Measurements from ENCODE around the gene KRCC1.

DNA sequence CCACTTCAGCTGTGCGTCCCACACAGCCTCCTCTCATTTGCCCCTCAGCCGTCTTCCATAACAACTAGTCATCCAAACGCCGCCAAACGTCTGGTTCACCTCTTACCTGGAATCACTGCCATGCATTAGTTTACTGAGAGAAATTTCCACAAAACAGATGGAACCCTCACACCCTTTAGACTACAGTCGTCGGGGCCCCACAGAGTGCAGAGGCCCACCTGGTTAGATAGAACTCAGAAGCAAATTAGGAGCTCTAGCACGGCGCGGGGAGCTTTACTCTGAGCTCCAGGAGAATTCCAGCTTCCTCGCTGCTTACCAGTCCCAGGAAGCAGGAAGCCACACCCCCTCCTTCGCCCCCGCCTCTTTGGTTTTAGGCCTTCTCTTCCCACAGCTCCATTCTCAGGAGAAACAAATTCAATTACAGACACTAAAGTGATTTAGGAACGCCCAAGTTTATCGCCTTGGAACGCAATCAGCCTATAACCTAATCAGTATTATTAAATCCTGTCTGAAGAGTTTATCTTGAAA, 48.6 kb downstream of the KRCC1 start:
- TF ChIP-seq, protein P1, sequence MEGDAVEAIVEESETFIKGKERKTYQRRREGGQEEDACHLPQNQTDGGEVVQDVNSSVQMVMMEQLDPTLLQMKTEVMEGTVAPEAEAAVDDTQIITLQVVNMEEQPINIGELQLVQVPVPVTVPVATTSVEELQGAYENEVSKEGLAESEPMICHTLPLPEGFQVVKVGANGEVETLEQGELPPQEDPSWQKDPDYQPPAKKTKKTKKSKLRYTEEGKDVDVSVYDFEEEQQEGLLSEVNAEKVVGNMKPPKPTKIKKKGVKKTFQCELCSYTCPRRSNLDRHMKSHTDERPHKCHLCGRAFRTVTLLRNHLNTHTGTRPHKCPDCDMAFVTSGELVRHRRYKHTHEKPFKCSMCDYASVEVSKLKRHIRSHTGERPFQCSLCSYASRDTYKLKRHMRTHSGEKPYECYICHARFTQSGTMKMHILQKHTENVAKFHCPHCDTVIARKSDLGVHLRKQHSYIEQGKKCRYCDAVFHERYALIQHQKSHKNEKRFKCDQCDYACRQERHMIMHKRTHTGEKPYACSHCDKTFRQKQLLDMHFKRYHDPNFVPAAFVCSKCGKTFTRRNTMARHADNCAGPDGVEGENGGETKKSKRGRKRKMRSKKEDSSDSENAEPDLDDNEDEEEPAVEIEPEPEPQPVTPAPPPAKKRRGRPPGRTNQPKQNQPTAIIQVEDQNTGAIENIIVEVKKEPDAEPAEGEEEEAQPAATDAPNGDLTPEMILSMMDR (IDR thresholded peaks at IDR 0.05 in 8 of 11, conservative IDR thresholded peaks at IDR 0.05 in 3 of 11), result no peak
- no peak for TF ChIP-seq POLR2A (IDR thresholded peaks at IDR 0.05)
- no peak for TF ChIP-seq POLR2AphosphoS5 (IDR thresholded peaks at IDR 0.05)
